Hepatocyte (in vitro differentiated cells): ENCODE results near the gene SIPA1. TPM values are rescaled to one million over a fixed set of nuclear protein-coding genes. Genes with fewer than 3 reads are reported as not detected.

Experiments
- DNase-seq: peaks from one replicate; pipeline ENCODE4 v3.0.0-alpha.2; 2016; ENCODE audit warnings: low spot score
- H2AFZ ChIP-seq: fragments of 200-600 bp; sonication (generic); 2 replicates; pipeline ENCODE4 v1.6.0; 2016; ENCODE audit warnings: antibody characterized with exemption, mild to moderate bottlenecking
- H3K27ac ChIP-seq: fragments of 200-600 bp; sonication (generic); 2 replicates; pipeline ENCODE4 v1.5.1; 2016; ENCODE audit warnings: mild to moderate bottlenecking
- H3K27me3 ChIP-seq: fragments of 200-600 bp; sonication (generic); 2 replicates; pipeline ENCODE4 v1.6.1; 2016
- H3K36me3 ChIP-seq: fragments of 200-600 bp; sonication (generic); replicated peaks from 2 replicates; pipeline ENCODE4 v1.5.1; 2016; ENCODE audit warnings: low read depth; ENCODE audit not compliant: insufficient read depth
- H3K4me1 ChIP-seq: fragments of 200-600 bp; sonication (generic); 2 replicates; pipeline ENCODE4 v1.5.1; 2016; ENCODE audit warnings: mild to moderate bottlenecking, moderate library complexity; ENCODE audit not compliant: insufficient read depth
- H3K4me2 ChIP-seq: fragments of 200-600 bp; sonication (generic); 2 replicates; pipeline ENCODE4 v1.6.0; 2016
- H3K4me3 ChIP-seq: fragments of 200-600 bp; sonication (generic); 2 replicates; pipeline ENCODE4 v1.5.1; 2016; ENCODE audit warnings: mild to moderate bottlenecking
- H3K79me2 ChIP-seq: fragments of 200-600 bp; sonication (generic); 2 replicates; pipeline ENCODE4 v1.6.0; 2017; ENCODE audit warnings: mild to moderate bottlenecking
- H3K9me2 ChIP-seq: fragments of 200-600 bp; sonication (generic); replicated peaks from 2 replicates; pipeline ENCODE4 v1.6.0; 2017; ENCODE audit warnings: mild to moderate bottlenecking; ENCODE audit not compliant: insufficient read depth
- H3K9me3 ChIP-seq: fragments of 200-600 bp; sonication (generic); 2 replicates; pipeline ENCODE4 v1.5.1; 2016; ENCODE audit warnings: low read depth, mild to moderate bottlenecking
- H4K20me1 ChIP-seq: fragments of 200-600 bp; sonication (generic); 2 replicates; pipeline ENCODE4 v1.6.0; 2016; ENCODE audit warnings: mild to moderate bottlenecking; ENCODE audit not compliant: insufficient read depth, poor library complexity, severe bottlenecking
- EZH2 ChIP-seq: fragments of 200-600 bp; sonication (generic); IDR thresholded peaks from 2 replicates; pipeline ENCODE4 v1.6.1; 2016; ENCODE audit warnings: antibody characterized with exemption, mild to moderate bottlenecking, borderline replicate concordance
- EZH2phosphoT487 ChIP-seq: fragments of 200-600 bp; sonication (generic); IDR thresholded peaks from one replicate; pipeline ENCODE4 v1.6.1; 2018; ENCODE audit warnings: antibody characterized with exemption, mild to moderate bottlenecking, low read depth, moderate library complexity; ENCODE audit not compliant: unreplicated experiment, severe bottlenecking
- WGBS: methylation state at CpG from one replicate; pipeline ENCODE4 v1.1.6; 2016; ENCODE audit warnings: low lambda C conversion rate; ENCODE audit errors: missing lambda C conversion rate; 5-methylcytosine and 5-hydroxymethylcytosine counted together
- polyA plus RNA-seq: library from polyadenylated mRNA; unstranded; fragments of >200 nt; fragmentation: Nextera tagmentation; extraction: Ambion mirVana; gene quantifications from 2 replicates; pipeline ENCODE4 v1.2.1, GENCODE V29; 2016
- total RNA-seq: library from RNA; depleted of rRNA; stranded (reverse); fragments of >200 nt; gene quantifications from 2 replicates; pipeline ENCODE4 v1.2.3, GENCODE V29; 2014
- TF ChIP-seq, protein P1 (sequence below): fragments of 200-600 bp; sonication (generic); IDR thresholded peaks from 2 replicates; pipeline ENCODE4 v1.5.1; 2016; ENCODE audit warnings: antibody characterized with exemption, mild to moderate bottlenecking; ENCODE audit not compliant: poor library complexity

Gene SIPA1
- total and polyA plus RNA-seq, 2 experiments from 2014 or later, result 15.6 to 42.9 TPM

DNA sequence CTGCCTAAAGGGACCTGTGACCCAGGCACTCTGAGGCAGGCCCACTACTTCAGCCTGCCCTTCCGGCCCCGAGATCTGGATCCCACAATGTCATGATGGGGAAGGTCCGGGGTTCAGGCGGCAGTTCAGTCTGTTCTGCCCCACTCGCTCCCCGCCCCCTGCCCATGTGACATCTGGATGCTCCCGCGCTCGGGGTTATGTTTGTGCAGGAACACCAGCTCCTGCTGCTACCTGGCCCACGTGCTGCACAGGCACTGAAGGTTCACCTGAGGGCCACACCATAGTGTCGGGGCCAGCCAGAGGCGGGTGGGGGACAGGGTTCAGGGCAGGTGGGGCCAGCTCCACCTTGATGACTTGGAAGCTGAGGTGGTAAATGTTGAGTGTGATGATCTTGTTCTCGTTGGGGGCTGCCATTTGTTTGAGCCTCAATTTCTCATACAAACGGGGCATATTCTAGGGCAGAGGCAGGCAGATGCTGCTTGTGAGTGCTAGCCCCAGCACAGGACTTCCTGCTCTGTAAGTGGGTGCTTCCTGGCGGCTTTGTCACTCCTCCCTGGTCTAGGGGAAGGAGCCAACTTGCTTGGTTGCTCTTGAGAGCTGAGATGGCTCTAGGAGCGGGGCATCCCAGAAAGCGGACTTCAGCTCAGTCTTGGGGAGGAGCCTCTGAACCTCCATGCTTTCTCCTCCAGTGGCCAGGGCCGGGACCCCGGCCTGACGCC, 4.4 kb upstream of the SIPA1 start:
- H3K9me2 ChIP-seq, result no peaks in the 10 kb centered on the region
- H3K4me2 ChIP-seq, result no peak overlapping the region
- no peaks in the 10 kb centered on the region for H3K27me3 ChIP-seq
- no peaks in the 10 kb centered on the region for H4K20me1 ChIP-seq
- no peak overlapping the region for H3K4me3 ChIP-seq
- H3K27ac ChIP-seq, result no peak overlapping the region
- 94% methylated on average over 20 of the region's 20 CpGs for WGBS
- TF ChIP-seq, protein P1, sequence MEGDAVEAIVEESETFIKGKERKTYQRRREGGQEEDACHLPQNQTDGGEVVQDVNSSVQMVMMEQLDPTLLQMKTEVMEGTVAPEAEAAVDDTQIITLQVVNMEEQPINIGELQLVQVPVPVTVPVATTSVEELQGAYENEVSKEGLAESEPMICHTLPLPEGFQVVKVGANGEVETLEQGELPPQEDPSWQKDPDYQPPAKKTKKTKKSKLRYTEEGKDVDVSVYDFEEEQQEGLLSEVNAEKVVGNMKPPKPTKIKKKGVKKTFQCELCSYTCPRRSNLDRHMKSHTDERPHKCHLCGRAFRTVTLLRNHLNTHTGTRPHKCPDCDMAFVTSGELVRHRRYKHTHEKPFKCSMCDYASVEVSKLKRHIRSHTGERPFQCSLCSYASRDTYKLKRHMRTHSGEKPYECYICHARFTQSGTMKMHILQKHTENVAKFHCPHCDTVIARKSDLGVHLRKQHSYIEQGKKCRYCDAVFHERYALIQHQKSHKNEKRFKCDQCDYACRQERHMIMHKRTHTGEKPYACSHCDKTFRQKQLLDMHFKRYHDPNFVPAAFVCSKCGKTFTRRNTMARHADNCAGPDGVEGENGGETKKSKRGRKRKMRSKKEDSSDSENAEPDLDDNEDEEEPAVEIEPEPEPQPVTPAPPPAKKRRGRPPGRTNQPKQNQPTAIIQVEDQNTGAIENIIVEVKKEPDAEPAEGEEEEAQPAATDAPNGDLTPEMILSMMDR, result no peak
- TF ChIP-seq EZH2, result no peak
- TF ChIP-seq EZH2phosphoT487, result no peak
- H3K79me2 ChIP-seq, result no peaks in the 10 kb centered on the region
- H3K9me3 ChIP-seq, result no peaks in the 10 kb centered on the region
- no peaks in the 10 kb centered on the region for H3K36me3 ChIP-seq
- H2AFZ ChIP-seq, result no peak overlapping the region
- no peaks in the 10 kb centered on the region for H3K4me1 ChIP-seq
- no peak for DNase-seq

DNA sequence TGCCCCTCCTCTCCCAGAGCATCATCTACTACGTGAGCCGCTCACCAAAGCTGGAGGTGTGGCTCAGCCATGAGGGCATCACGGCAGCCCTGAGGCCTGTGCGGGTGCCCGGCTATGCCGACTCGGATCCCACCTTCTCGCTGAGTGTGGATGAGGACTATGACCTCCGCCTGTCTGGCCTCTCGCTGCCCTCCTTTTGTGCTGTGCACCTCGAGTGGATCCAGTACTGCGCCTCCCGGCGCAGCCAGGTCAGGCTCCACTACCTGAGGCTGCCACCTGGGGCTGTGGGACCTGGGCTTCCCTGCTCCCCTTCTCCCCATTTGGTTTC, 3.8 kb upstream of the SIPA1 start:
- H3K79me2 ChIP-seq, result no peaks in the 10 kb centered on the region
- no peaks in the 10 kb centered on the region for H4K20me1 ChIP-seq
- H3K4me1 ChIP-seq, result no peaks in the 10 kb centered on the region
- no peaks in the 10 kb centered on the region for H3K9me3 ChIP-seq
- H3K27me3 ChIP-seq, result no peaks in the 10 kb centered on the region
- WGBS, result 94% methylated on average over 14 of the region's 14 CpGs
- H3K9me2 ChIP-seq, result no peaks in the 10 kb centered on the region
- no peak overlapping the region for H3K4me2 ChIP-seq
- H3K36me3 ChIP-seq, result no peaks in the 10 kb centered on the region
- no peak overlapping the region for H3K4me3 ChIP-seq
- DNase-seq, result no peak
- TF ChIP-seq EZH2 (no peak), EZH2phosphoT487 (no peak)
- TF ChIP-seq, protein P1, result no peak
- no peak overlapping the region for H2AFZ ChIP-seq
- H3K27ac ChIP-seq, result no peak overlapping the region

DNA sequence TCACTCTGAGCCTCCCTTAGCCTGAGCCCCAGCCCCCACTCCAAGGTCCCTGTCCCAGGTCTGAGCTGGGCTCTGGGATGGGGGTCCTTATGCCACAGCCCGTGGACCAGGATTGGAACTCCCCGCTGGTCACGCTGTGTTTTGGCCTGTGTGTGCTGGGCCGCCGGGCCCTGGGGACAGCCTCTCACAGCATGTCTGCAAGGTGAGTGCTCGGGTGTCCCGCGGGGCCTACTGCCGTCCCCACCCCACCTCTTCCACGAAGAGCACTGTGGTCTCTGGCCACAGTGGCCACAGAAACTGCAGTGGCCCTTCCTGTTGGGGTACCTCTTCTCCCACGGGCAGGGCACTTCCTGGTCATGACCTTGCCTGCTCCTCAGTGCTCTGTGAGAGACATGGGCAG, 3.5 kb upstream of the SIPA1 start:
- Histone ChIP-seq H2AFZ (no peak overlapping the region), H3K79me2 (no peaks in the 10 kb centered on the region), H3K4me3 (no peak overlapping the region), H3K36me3 (no peaks in the 10 kb centered on the region), H3K27ac (no peak overlapping the region), H3K4me1 (no peaks in the 10 kb centered on the region), H3K27me3 (no peaks in the 10 kb centered on the region), H3K4me2 (no peak overlapping the region), H3K9me2 (no peaks in the 10 kb centered on the region), H3K9me3 (no peaks in the 10 kb centered on the region), H4K20me1 (no peaks in the 10 kb centered on the region)
- WGBS, result 98% methylated on average over 8 of the region's 11 CpGs
- no peak for DNase-seq
- TF ChIP-seq EZH2phosphoT487 (no peak), EZH2 (no peak)
- TF ChIP-seq, protein P1, result no peak
